Measurements from ENCODE around the gene KRTAP19-7.

DNA sequence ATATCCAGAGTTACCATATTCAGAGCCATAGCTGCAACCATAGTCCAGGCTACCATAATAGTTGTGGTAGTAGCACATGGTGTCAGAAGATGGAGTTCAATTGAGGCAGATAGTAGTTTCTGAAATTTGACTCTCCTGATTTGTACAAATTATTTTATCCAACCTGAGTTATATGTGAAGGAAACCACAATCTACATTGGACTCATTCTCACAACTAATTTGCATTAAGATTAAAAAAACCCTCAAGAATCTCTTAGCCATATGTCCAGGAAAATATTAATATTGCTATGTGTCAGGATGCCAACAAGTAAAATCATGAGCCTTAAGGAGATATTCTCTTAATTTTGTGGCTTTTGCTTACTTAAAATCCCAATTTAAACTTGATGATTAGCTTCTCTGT lies 29.2 kb upstream of the KRTAP19-7 start, which contains the start of gene KRTAP22-2:
- TF ChIP-seq, protein P1, sequence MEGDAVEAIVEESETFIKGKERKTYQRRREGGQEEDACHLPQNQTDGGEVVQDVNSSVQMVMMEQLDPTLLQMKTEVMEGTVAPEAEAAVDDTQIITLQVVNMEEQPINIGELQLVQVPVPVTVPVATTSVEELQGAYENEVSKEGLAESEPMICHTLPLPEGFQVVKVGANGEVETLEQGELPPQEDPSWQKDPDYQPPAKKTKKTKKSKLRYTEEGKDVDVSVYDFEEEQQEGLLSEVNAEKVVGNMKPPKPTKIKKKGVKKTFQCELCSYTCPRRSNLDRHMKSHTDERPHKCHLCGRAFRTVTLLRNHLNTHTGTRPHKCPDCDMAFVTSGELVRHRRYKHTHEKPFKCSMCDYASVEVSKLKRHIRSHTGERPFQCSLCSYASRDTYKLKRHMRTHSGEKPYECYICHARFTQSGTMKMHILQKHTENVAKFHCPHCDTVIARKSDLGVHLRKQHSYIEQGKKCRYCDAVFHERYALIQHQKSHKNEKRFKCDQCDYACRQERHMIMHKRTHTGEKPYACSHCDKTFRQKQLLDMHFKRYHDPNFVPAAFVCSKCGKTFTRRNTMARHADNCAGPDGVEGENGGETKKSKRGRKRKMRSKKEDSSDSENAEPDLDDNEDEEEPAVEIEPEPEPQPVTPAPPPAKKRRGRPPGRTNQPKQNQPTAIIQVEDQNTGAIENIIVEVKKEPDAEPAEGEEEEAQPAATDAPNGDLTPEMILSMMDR (IDR thresholded peaks at IDR 0.05; ENCODE audit: low read depth, low read length) = no peak
- no peak for TF ChIP-seq POLR2A (IDR thresholded peaks at IDR 0.05; ENCODE audit: extremely low read depth, insufficient read length)
- TF ChIP-seq, protein P2, sequence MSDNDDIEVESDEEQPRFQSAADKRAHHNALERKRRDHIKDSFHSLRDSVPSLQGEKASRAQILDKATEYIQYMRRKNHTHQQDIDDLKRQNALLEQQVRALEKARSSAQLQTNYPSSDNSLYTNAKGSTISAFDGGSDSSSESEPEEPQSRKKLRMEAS (IDR thresholded peaks at IDR 0.05; ENCODE audit: low read depth, low read length) = no peak
- no peak for TF ChIP-seq MYC (IDR thresholded peaks at IDR 0.05; ENCODE audit: low read depth, low read length)

Data from NB4 (cell line).